GM19372 (cell line): ENCODE measurements around the gene IKBKE.
"Not testable (repeated sequence)": the region's sequence is repeated elsewhere in the genome, so short reads cannot be mapped to it uniquely, and the experiment has no call there.

Experiments
- ATAC-seq: cut with Tn5 transposase; IDR thresholded peaks from one replicate; pipeline ENCODE4 v1.9.1; 2021; ENCODE audit warnings: mild to moderate bottlenecking, low read depth, moderate library complexity; ENCODE audit not compliant: unreplicated experiment

The IKBKE gene

GRCh38 chr1:206471415-206471801, 1.1 kb downstream of the IKBKE start:
- no peak for ATAC-seq

DNA sequence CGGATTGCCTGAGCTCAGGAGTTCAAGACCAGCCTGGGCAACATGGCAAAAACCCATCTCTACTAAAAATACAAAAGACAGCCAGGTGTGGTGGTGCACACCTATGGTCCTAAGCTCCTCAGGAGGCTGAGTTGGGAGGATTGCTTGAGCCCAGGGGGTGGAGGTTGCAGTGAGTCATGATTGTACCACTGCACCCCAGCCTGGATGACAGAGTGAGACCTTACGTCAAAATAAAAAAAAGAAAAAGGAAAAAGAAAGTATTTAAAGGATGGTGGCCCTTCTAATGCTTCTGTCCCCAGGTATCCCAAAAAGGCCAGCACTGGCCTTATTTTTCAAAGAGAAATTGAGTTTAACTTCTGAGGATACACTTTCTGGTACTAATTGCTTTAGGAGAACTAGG, 1.7 kb downstream of the IKBKE start:
- no peak for ATAC-seq

GRCh38 chr1:206472454-206472853, 2.2 kb downstream of the IKBKE start:
- ATAC-seq = no peak

DNA sequence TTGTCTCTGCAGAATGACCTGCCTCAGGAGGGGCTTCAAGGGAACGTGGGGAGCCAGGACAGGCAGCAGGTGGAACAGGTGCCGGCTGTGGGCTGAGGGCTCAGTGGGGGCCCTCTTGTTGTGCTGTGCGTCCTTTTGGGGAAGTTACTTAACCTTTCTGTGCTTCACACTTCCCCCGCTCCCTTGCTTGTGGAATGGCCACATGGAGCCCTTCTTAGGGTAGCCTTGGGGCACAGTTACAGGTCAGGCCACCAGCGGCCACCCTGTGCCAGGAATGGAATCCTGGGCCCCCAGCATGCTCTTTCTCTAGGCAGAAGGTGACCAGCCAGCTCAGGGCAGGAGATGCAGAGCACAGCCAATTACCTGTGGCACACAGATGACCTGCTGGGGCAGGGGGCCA, 2.6 kb downstream of the IKBKE start:
- ATAC-seq = no peak

DNA sequence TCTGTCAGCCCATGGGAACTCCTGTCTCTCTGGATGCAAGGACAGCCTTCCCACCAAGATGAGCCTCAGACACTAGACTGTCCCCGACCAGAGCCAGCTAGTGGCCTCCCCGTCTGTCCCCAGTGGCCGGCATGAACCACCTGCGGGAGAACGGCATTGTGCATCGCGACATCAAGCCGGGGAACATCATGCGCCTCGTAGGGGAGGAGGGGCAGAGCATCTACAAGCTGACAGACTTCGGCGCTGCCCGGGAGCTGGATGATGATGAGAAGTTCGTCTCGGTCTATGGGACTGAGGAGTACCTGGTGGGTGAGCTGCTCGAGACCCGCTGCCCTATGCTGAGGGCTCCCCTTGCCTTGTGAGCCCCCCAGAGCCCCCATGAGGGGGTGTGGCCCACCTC, 5.8 kb downstream of the IKBKE start:
- ATAC-seq = no peak

DNA sequence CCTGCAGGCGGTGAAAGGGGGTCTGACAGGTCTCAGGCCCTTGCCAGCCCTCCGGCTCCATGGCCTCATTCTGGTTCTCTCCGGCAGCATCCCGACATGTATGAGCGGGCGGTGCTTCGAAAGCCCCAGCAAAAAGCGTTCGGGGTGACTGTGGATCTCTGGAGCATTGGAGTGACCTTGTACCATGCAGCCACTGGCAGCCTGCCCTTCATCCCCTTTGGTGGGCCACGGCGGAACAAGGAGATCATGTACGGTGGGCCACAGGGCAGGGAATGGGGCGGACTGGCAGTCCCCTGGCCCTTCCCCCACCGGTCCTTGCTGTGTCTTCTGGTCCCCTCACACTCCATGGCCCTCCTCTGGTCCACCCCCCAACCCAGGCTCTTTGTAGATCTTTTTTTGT, 6.3 kb downstream of the IKBKE start:
- ATAC-seq = no peak

DNA sequence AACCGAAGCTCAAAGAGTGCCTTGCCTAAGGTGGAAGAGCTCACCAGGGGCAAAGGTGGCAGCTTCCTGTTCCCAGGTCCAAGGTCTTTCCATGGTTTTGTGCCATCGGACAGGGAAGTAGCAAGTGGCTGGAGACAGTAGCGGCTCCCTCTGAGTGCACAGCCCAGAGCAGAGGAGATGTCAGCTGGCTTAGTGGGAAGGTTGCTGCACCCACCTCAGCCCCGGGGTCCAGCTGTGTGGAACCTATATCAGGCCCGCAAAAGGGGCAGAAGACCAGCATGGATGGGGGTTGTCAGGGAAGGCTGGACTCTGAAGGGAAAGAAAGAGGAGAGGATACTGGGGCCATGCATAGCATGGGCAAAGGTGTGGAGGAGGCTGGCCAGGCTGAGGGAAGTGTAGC, 6.8 kb downstream of the IKBKE start:
- no peak for ATAC-seq

GRCh38 chr1:206477581-206478380, 7.5 kb downstream of the IKBKE start:
- no peak for ATAC-seq

DNA sequence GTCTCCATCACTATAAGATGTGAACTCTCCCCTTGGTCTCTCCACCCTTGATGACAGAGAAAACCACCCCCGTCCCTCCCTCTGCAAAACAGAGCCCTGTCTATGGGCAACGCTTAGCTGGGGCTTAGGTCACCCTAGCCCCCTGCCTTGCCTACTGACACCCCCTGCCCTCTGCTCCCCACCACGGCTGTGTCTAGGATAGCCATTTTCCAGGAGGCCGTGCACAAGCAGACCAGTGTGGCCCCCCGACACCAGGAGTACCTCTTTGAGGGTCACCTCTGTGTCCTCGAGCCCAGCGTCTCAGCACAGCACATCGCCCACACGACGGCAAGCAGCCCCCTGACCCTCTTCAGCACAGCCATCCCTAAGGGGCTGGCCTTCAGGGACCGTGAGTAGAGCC, 8.5 kb downstream of the IKBKE start:
- no peak for ATAC-seq

DNA sequence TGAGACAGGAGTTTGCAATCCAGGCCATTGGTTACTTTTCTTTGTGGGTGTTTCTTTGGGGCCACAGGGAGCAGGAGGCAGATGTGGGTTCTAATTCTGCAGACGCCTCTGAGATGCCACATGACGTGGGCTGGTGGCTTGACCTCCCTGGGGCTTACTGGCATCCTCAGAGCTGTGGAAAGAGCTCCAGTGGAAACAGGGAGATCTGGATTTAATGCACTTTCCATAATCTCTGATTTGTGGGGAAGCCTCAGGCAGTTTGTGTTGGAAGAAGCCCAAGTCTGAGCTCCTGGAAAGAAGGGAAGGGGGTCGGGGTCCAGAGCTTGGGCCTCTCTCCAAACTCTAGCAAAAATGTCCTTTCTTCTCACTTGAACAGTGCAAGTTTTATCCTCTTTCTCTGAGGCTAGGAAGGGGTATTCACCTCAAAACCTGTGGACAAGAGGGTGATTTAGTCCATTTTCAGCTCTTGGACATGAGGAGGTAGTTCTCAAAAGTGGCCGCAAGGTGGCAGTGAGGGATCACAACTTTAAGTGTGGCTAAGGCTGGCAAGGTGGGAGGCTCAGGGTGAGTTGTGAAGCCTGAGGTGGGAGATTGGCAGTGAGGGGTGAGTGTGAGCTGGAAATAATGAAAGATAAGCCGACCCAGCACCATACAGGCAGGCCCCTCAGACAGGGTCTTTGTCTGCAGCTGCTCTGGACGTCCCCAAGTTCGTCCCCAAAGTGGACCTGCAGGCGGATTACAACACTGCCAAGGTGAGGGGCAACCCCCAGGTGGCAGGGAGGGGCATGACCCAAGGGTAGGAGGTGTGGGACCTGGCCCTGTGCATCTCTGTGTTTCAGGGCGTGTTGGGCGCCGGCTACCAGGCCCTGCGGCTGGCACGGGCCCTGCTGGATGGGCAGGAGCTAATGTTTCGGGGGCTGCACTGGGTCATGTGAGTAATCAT, 9.2 kb downstream of the IKBKE start:
- no peak for ATAC-seq

DNA sequence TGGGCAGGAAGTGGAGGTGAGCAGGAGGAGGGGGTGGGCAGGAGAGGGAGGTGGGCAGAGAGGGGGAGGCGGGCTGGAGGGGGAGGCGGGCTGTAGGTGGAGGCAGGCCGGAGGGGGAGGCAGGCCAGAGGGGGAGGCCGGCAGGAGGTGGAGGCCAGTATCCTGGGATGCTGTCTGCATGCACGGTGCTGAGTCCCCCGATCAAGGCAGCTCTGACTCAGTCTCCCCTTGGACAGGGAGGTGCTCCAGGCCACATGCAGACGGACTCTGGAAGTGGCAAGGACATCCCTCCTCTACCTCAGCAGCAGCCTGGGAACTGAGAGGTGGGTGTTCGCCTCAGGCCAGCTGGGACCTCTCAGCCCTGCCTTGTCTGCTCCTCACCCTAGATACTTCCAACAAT, 9.9 kb downstream of the IKBKE start:
- no peak for ATAC-seq

GRCh38 chr1:206482611-206483010, 12.3 kb downstream of the IKBKE start:
- no peak for ATAC-seq

- ATAC-seq = not testable (repeated sequence)
These were observed 13.6 kb downstream of the IKBKE start for GRCh38 chr1:206483864-206484263.

DNA sequence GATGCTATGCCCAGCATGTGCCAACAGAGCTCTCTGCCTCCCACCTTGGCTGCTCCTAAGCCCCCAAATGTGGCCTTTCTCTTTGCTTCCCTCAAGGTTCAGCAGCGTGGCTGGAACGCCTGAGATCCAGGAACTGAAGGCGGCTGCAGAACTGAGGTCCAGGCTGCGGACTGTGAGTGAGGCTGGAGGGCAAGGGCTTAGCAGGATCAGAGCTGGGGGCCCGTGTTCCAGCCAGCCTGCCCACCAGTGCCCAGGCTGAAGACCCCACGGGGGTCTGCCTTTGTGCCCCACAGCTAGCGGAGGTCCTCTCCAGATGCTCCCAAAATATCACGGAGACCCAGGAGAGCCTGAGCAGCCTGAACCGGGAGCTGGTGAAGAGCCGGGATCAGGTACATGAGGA, 14.6 kb downstream of the IKBKE start:
- ATAC-seq = no peak

GRCh38 chr1:206486995-206487788, 16.9 kb downstream of the IKBKE start:
- no peak for ATAC-seq

GRCh38 chr1:206487970-206488369, 17.7 kb downstream of the IKBKE start:
- ATAC-seq = no peak

GRCh38 chr1:206488466-206488865, 18.2 kb downstream of the IKBKE start:
- ATAC-seq = no peak

DNA sequence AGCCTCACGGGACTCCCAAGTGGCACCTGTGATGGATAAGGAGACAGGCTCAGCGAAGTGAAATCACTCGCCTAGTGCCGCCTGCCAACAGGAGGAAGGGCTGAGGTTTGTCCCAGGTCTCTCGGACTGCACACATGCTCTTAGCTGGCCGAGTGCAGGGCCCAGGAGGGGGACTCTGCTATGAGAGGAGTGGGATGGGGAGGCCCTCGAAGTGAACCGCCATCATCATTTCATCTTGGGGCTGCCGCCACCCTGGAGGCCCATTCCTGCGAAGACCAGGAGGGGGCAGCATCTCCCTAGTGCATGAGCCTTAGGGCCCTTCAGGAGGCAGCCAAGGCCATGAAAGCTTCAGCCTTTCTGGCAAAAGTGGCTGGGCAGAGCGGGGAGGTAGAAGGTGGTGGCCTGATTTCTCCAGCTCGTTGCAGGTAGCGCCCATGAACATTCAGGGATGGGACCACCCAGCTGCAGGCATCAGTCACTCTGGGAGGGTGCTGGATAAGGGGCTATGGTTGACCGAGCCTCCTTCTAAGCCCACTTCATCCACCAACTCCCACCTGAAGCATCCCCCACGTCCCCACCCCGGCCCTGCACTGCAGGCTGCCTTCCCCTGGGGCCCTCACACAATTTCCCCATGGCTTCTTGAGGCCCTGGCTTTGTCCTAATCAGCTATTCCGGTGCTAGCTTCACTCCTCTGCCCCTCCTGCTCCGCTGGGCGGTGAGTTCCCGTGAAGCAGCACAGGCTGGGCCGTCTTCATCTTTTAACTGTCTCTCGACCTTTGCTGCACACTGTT, 19.9 kb downstream of the IKBKE start:
- ATAC-seq = no peak

DNA sequence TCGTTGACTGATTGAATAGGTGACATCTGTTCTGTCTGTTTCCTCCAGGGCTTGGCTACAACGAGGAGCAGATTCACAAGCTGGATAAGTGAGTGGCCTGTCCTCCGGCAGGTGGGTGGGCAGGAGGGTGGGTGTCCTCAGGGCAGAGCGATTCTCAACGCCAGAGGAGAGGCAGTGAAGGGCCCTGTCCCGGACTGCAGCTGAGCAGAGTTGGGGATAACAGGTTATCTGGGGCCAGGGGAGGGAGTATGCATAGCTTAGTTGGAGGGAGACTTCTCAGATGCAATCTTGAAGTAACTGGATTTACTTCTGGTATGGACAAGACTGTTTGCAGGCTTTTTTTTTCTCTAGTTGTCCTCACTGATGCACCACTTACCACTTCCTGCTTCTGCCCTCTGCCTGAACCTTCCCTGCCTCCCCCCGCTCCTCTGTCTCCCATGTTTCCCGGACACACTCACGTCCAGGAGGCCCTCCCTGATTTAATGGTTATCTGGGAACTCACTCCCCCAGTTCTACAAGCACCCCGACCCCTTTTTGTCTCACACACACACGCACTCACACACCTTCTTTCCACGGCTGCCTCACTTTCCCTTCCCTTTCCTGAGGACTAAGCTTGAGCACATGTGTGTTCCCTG, 20.6 kb downstream of the IKBKE start:
- ATAC-seq = no peak

GRCh38 chr1:206491616-206492015, 21.3 kb downstream of the IKBKE start:
- ATAC-seq = no peak
